Suprapubic skin (tissue), 4 donors: ENCODE measurements around the gene M6PR. TPM values are rescaled to one million over a fixed set of nuclear protein-coding genes. Genes with fewer than 3 reads are reported as not detected.
"Not testable (repeated sequence)": the region's sequence is repeated elsewhere in the genome, so short reads cannot be mapped to it uniquely, and the experiment has no call there.

Experiments used
- DNase-seq, 2 donors: peaks; one replicate each; pipeline ENCODE4 v3.0.0-alpha.2; 2019; ENCODE audit warnings: low spot score in 2 of 2
- H3K27ac ChIP-seq: fragments of 200-600 bp; sonication (generic); one replicate; pipeline ENCODE4 v1.5.1; 2019
- H3K27me3 ChIP-seq: fragments of 200-600 bp; sonication (generic); one replicate; pipeline ENCODE4 v1.5.1; 2019
- H3K36me3 ChIP-seq: fragments of 200-600 bp; sonication (generic); one replicate; pipeline ENCODE4 v1.5.1; 2019
- H3K4me1 ChIP-seq: fragments of 200-600 bp; sonication (generic); one replicate; pipeline ENCODE4 v1.5.1; 2019
- H3K4me3 ChIP-seq: fragments of 200-600 bp; sonication (generic); one replicate; pipeline ENCODE4 v1.5.1; 2019; ENCODE audit warnings: mild to moderate bottlenecking
- H3K9me3 ChIP-seq: fragments of 200-600 bp; sonication (generic); one replicate; pipeline ENCODE4 v1.5.1; 2019
- CTCF ChIP-seq, 2 donors: fragments of 200-600 bp in 1 of 2; fragments of 450-650 bp in 1 of 2; sonication (generic) in 1 of 2; IDR thresholded peaks; one replicate each; pipeline ENCODE4 v1.5.1; 2016 to 2019; ENCODE audit warnings: antibody characterized with exemption in 2 of 2, mild to moderate bottlenecking in 1 of 2, moderate library complexity in 1 of 2
- EP300 ChIP-seq: sonication (generic); formaldehyde crosslinking; IDR thresholded peaks from one replicate; pipeline ENCODE4 v1.6.1; 2017; ENCODE audit warnings: antibody characterized with exemption
- POLR2A ChIP-seq, 2 donors: fragments of 450-650 bp; IDR thresholded peaks; one replicate each; pipeline ENCODE4 v1.6.1; 2017; ENCODE audit warnings: antibody characterized with exemption in 2 of 2, mild to moderate bottlenecking in 2 of 2, moderate library complexity in 2 of 2
- POLR2AphosphoS5 ChIP-seq, 3 donors: sonication (generic); formaldehyde crosslinking; IDR thresholded peaks; one replicate each; pipeline ENCODE4 v1.6.1; 2017; ENCODE audit warnings: antibody characterized with exemption in 3 of 3
- WGBS: methylation state at CpG from one replicate; pipeline ENCODE4 v1.1.5; 2018; 5-methylcytosine and 5-hydroxymethylcytosine counted together
- total RNA-seq, 4 donors: library from RNA; depleted of rRNA; stranded (reverse); fragments of >200 nt; gene quantifications; one replicate each; pipeline ENCODE4 v1.1.0, GENCODE V29; 2016

M6PR gene
- total RNA-seq, 4 donors from 2014 or later: 75.8 to 138 (median 120) TPM

GRCh38 chr12:8922544-8922943 lies 26.9 kb downstream of the M6PR start:
- Histone ChIP-seq H3K4me3 (no peak overlapping the region), H3K4me1 (no peaks in the 10 kb centered on the region), H3K27ac (no peak overlapping the region), H3K9me3 (no peaks in the 10 kb centered on the region), H3K36me3 (peaks cover 29% of the 10 kb centered on the region), H3K27me3 (no peaks in the 10 kb centered on the region)
- 93% methylated on average over 5 of the region's 5 CpGs for WGBS
- DNase-seq: no peak
- TF ChIP-seq POLR2AphosphoS5 (IDR thresholded peaks at IDR 0.05): no peak
- no peak for TF ChIP-seq EP300
- TF ChIP-seq POLR2A (IDR thresholded peaks at IDR 0.05): no peak
- TF ChIP-seq CTCF (IDR thresholded peaks at IDR 0.05): no peak

DNA sequence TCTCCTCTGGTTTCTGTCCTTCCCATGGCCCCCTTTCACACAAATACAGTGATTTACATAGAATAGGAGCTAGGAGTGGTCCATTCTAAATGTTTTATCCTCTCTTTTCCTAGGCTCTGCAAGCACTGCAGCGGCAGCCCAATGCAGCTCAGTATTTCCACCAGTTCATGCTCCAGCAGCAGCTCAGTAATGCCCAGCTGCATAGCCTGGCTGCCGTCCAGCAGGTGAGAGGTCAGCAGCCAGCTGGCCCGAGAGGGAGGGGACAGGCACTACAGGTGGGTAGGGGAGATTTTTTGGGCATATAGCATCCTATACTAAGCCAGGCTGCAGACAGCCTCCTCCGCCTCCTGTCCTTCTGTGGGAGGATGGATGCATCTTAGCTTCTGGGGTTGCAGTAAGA lies 29.8 kb downstream of the M6PR start:
- H3K27ac ChIP-seq, H3K4me3 ChIP-seq, H3K4me1 ChIP-seq, DNase-seq, H3K9me3 ChIP-seq, H3K27me3 ChIP-seq: not testable (repeated sequence)
- 91% methylated on average over 4 of the region's 4 CpGs for WGBS
- peaks cover 29% of the 10 kb centered on the region for H3K36me3 ChIP-seq

- H3K27me3 ChIP-seq: no peaks in the 10 kb centered on the region
- DNase-seq: no peak
- H3K4me1 ChIP-seq: peaks cover 18% of the 10 kb centered on the region
- peaks cover 24% of the 10 kb centered on the region for H3K36me3 ChIP-seq
- WGBS: 100% methylated on average over 1 of the region's 1 CpG
- no peaks in the 10 kb centered on the region for H3K9me3 ChIP-seq
- H3K4me3 ChIP-seq: no peak overlapping the region
- H3K27ac ChIP-seq: no peak overlapping the region
- TF ChIP-seq EP300 (no peak), POLR2A (IDR thresholded peaks at IDR 0.05) (no peak), CTCF (IDR thresholded peaks at IDR 0.05) (no peak), POLR2AphosphoS5 (IDR thresholded peaks at IDR 0.05) (no peak)
These were observed 31.7 kb downstream of the M6PR start for GRCh38 chr12:8917751-8918150.

DNA sequence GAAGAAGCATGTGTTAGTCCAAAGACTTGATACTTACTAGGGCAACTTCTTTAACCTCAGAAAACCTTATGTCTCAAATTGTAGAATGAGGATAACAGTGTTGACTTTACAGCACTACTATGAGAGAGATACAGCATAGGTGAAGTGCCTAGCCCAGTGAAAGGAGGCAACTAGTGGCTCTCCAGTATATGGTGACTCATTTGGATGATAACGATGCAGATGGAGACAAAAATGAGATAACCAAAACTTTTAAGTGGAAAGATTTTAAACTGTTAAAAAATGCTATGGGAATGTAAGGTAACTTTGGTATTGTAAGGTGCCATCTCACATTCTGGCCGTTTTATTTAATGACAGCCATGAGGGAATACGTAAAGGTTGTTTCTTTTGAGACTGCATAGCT lies 32.4 kb downstream of the M6PR start:
- Histone ChIP-seq H3K4me3 (no peak overlapping the region), H3K9me3 (no peaks in the 10 kb centered on the region), H3K4me1 (peaks cover 18% of the 10 kb centered on the region), H3K36me3 (peaks cover 17% of the 10 kb centered on the region), H3K27ac (no peak overlapping the region), H3K27me3 (no peaks in the 10 kb centered on the region)
- 79% methylated on average over 3 of the region's 3 CpGs for WGBS
- no peak for DNase-seq
- TF ChIP-seq POLR2A (IDR thresholded peaks at IDR 0.05): no peak
- TF ChIP-seq EP300: no peak
- TF ChIP-seq POLR2AphosphoS5 (IDR thresholded peaks at IDR 0.05): no peak
- TF ChIP-seq CTCF (IDR thresholded peaks at IDR 0.05): no peak

DNA sequence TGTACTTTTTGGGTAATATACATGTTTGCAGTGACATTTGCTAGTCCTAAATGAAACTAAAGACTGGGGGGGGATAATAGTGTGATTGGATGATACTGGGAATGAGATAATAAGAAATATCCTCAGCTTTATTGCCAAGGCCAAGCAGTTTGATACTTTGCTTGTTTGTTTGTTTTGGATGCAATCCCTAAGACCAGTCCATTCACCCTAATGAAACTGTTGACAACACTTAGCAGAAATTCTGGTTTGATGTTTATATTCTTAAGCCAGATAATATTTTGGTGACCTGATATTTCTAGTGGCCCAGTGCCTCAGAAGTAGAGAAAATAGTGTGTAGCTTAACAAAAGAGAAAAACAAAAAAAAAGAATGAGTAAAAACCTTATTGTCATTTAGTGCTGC lies 33.3 kb downstream of the M6PR start:
- Histone ChIP-seq H3K36me3 (peaks cover 8% of the 10 kb centered on the region), H3K9me3 (no peaks in the 10 kb centered on the region), H3K4me1 (peaks cover 18% of the 10 kb centered on the region), H3K27me3 (no peaks in the 10 kb centered on the region), H3K4me3 (no peak overlapping the region), H3K27ac (no peak overlapping the region)
- no peak for TF ChIP-seq EP300
- TF ChIP-seq CTCF (IDR thresholded peaks at IDR 0.05): no peak
- no peak for TF ChIP-seq POLR2AphosphoS5 (IDR thresholded peaks at IDR 0.05)
- TF ChIP-seq POLR2A (IDR thresholded peaks at IDR 0.05): no peak
- DNase-seq: no peak
